Upper lobe of left lung (tissue), 4 donors: Measurements from ENCODE around the gene FRMD5.

Experiments used
- EP300 ChIP-seq, 4 donors: sonication (generic); formaldehyde crosslinking; IDR thresholded peaks; one replicate each; pipeline ENCODE4 v1.5.1; 2017; ENCODE audit warnings: antibody characterized with exemption in 4 of 4, control low read depth in 2 of 4
- TF ChIP-seq, protein P1 (sequence below), 6 experiments: fragments of 450-650 bp in 4 of 6; fragments of 200-600 bp in 2 of 6; sonication (generic) in 2 of 6; IDR thresholded peaks; one replicate each; pipeline ENCODE4 v1.5.1; 2016 to 2019; ENCODE audit warnings: antibody characterized with exemption in 6 of 6

DNA sequence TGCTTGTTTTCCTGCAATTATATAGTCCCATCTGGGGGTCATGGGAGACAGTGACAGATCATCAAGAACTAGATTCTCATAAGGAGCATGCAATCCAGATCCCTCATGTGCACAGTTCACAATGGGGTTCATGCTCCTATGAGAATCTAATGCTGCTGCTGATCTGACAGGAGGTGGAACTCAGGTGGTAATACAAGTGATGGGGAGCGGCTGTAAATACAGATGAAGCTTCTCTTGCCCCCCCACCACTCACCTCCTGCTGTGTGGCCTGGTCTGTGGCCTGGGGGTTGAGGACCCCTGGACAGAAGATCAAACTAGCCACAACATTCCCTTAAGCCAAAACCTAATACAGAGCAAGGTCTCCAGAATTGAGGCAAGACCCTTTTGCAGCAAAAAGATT is 207.1 kb downstream of the FRMD5 start:
- TF ChIP-seq EP300 (IDR thresholded peaks at IDR 0.05) = no peak
- TF ChIP-seq, protein P1, sequence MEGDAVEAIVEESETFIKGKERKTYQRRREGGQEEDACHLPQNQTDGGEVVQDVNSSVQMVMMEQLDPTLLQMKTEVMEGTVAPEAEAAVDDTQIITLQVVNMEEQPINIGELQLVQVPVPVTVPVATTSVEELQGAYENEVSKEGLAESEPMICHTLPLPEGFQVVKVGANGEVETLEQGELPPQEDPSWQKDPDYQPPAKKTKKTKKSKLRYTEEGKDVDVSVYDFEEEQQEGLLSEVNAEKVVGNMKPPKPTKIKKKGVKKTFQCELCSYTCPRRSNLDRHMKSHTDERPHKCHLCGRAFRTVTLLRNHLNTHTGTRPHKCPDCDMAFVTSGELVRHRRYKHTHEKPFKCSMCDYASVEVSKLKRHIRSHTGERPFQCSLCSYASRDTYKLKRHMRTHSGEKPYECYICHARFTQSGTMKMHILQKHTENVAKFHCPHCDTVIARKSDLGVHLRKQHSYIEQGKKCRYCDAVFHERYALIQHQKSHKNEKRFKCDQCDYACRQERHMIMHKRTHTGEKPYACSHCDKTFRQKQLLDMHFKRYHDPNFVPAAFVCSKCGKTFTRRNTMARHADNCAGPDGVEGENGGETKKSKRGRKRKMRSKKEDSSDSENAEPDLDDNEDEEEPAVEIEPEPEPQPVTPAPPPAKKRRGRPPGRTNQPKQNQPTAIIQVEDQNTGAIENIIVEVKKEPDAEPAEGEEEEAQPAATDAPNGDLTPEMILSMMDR (IDR thresholded peaks at IDR 0.05) = no peak
